MM.1S (cell line): ENCODE results near the gene KCNQ5.

ENCODE experiments used
- DNase-seq: peaks from one replicate; pipeline ENCODE4 v3.0.0-alpha.2; 2015
- H2AFZ ChIP-seq: fragments of 300-600 bp; sonication (generic); 2 replicates; pipeline ENCODE4 v1.6.0; 2016; ENCODE audit warnings: antibody characterized with exemption, low read length
- H3F3A ChIP-seq: fragments of 300-600 bp; sonication (generic); 2 replicates; pipeline ENCODE4 v1.6.1; 2016; ENCODE audit warnings: mild to moderate bottlenecking, antibody characterized with exemption, low read length, moderate library complexity, mixed read lengths; ENCODE audit not compliant: insufficient read depth
- H3K27ac ChIP-seq: fragments of 300-600 bp; sonication (generic); 2 replicates; pipeline ENCODE4 v1.5.1; 2016; ENCODE audit warnings: mild to moderate bottlenecking, low read length
- H3K27me3 ChIP-seq: fragments of 300-600 bp; sonication (generic); replicated peaks from 2 replicates; pipeline ENCODE4 v1.6.0; 2016; ENCODE audit warnings: low read length; ENCODE audit not compliant: insufficient read depth
- H3K36me3 ChIP-seq: fragments of 300-600 bp; sonication (generic); replicated peaks from 2 replicates; pipeline ENCODE4 v1.6.1; 2016; ENCODE audit warnings: mild to moderate bottlenecking, low read length, mixed read lengths; ENCODE audit not compliant: insufficient read depth
- H3K4me1 ChIP-seq: fragments of 300-600 bp; sonication (generic); 2 replicates; pipeline ENCODE4 v1.6.1; 2016; ENCODE audit warnings: low read length, mixed read lengths
- H3K4me2 ChIP-seq: fragments of 300-600 bp; sonication (generic); 2 replicates; pipeline ENCODE4 v1.6.0; 2016; ENCODE audit warnings: low read depth, low read length
- H3K4me3 ChIP-seq: fragments of 300-600 bp; sonication (generic); 2 replicates; pipeline ENCODE4 v1.5.1; 2016; ENCODE audit warnings: low read length, mixed read lengths
- H3K79me2 ChIP-seq: fragments of 300-600 bp; sonication (generic); 2 replicates; pipeline ENCODE4 v1.6.1; 2016; ENCODE audit warnings: mixed run types, low read length, mixed read lengths
- H3K9ac ChIP-seq: fragments of 300-600 bp; sonication (generic); 2 replicates; pipeline ENCODE4 v1.6.1; 2016; ENCODE audit warnings: low read length, mixed read lengths
- H3K9me2 ChIP-seq: fragments of 300-600 bp; sonication (generic); replicated peaks from 2 replicates; pipeline ENCODE4 v1.6.1; 2016; ENCODE audit warnings: mild to moderate bottlenecking, low read length, mixed read lengths; ENCODE audit not compliant: insufficient read depth
- H3K9me3 ChIP-seq: fragments of 300-600 bp; sonication (generic); replicated peaks from 2 replicates; pipeline ENCODE4 v1.6.1; 2016; ENCODE audit warnings: mild to moderate bottlenecking, low read length, mixed read lengths; ENCODE audit not compliant: insufficient read depth
- H4K20me1 ChIP-seq: fragments of 300-600 bp; sonication (generic); 2 replicates; pipeline ENCODE4 v1.6.1; 2016; ENCODE audit warnings: mild to moderate bottlenecking, low read length, moderate library complexity, mixed read lengths; ENCODE audit not compliant: insufficient read depth
- EZH2 ChIP-seq: fragments of 300-600 bp; sonication (generic); optimal IDR thresholded peaks from 2 replicates; pipeline ENCODE3; 2017; ENCODE audit warnings: low read depth, mild to moderate bottlenecking, antibody characterized with exemption, low read length, mixed read lengths
- EZH2phosphoT487 ChIP-seq: fragments of 300-600 bp; sonication (generic); IDR thresholded peaks from 2 replicates; pipeline ENCODE4 v1.6.1; 2018; ENCODE audit warnings: antibody characterized with exemption, low read length
- TF ChIP-seq, protein P1 (sequence below): fragments of 300-600 bp; sonication (generic); IDR thresholded peaks from 2 replicates; pipeline ENCODE4 v1.5.1; 2016; ENCODE audit warnings: antibody characterized with exemption, low read length, mixed read lengths

KCNQ5 gene

GRCh38 chr6:72925136-72925535 lies 303.3 kb downstream of the KCNQ5 start:
- H3F3A ChIP-seq, result no peaks in the 10 kb centered on the region
- no peak overlapping the region for H3K4me2 ChIP-seq
- no peaks in the 10 kb centered on the region for H3K9me2 ChIP-seq
- H3K79me2 ChIP-seq, result no peaks in the 10 kb centered on the region
- no peak overlapping the region for H3K27ac ChIP-seq
- H3K9me3 ChIP-seq, result no peaks in the 10 kb centered on the region
- no peak for DNase-seq
- H2AFZ ChIP-seq, result no peak overlapping the region
- no peak overlapping the region for H3K9ac ChIP-seq
- H3K4me3 ChIP-seq, result no peak overlapping the region
- H4K20me1 ChIP-seq, result no peaks in the 10 kb centered on the region
- H3K36me3 ChIP-seq, result no peaks in the 10 kb centered on the region
- H3K4me1 ChIP-seq, result no peaks in the 10 kb centered on the region
- H3K27me3 ChIP-seq, result no peaks in the 10 kb centered on the region
- TF ChIP-seq, protein P1, sequence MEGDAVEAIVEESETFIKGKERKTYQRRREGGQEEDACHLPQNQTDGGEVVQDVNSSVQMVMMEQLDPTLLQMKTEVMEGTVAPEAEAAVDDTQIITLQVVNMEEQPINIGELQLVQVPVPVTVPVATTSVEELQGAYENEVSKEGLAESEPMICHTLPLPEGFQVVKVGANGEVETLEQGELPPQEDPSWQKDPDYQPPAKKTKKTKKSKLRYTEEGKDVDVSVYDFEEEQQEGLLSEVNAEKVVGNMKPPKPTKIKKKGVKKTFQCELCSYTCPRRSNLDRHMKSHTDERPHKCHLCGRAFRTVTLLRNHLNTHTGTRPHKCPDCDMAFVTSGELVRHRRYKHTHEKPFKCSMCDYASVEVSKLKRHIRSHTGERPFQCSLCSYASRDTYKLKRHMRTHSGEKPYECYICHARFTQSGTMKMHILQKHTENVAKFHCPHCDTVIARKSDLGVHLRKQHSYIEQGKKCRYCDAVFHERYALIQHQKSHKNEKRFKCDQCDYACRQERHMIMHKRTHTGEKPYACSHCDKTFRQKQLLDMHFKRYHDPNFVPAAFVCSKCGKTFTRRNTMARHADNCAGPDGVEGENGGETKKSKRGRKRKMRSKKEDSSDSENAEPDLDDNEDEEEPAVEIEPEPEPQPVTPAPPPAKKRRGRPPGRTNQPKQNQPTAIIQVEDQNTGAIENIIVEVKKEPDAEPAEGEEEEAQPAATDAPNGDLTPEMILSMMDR, result no peak
- no peak for TF ChIP-seq EZH2
- no peak for TF ChIP-seq EZH2phosphoT487

GRCh38 chr6:72930556-72931132 lies 308.8 kb downstream of the KCNQ5 start:
- Histone ChIP-seq H3K36me3 (no peaks in the 10 kb centered on the region), H3K4me2 (no peak overlapping the region), H3K4me3 (no peak overlapping the region), H3K9ac (no peak overlapping the region), H3K27ac (no peak overlapping the region), H3K79me2 (no peaks in the 10 kb centered on the region), H4K20me1 (no peaks in the 10 kb centered on the region), H3K27me3 (no peaks in the 10 kb centered on the region), H3K9me3 (no peaks in the 10 kb centered on the region), H3F3A (no peaks in the 10 kb centered on the region), H3K4me1 (no peaks in the 10 kb centered on the region), H3K9me2 (no peaks in the 10 kb centered on the region), H2AFZ (no peak overlapping the region)
- TF ChIP-seq, protein P1, result no peak
- TF ChIP-seq EZH2 (no peak), EZH2phosphoT487 (no peak)
- DNase-seq, result no peak

DNA sequence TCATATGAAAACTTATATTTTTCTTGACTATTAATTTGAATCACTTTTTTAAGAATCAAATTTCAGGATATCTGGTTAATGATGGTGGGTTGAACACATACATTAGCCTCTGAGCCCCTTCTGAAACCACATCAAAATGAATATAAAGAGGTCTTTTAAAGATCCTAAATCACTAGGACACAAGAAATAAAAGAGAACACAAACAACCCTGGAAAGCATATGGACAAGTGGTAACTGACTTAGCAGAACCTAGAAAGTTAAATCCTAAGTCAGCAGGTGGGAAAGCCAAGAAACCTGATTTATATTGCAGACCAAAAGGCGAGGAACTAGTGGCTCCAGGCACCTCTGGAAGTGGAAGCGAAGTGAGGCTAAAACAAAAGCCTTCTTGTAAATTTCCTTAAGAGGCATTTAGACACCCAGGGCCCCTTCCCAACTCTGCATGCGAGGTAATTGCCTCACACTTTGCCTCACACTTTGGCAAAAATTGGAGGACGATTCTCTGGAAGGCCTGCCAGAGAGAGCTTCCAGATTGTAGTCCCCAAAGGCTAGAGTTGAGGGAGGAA lies 309.5 kb downstream of the KCNQ5 start:
- no peak overlapping the region for H3K27ac ChIP-seq
- no peak overlapping the region for H3K9ac ChIP-seq
- no peak overlapping the region for H3K4me3 ChIP-seq
- H3K4me2 ChIP-seq, result no peak overlapping the region
- no peaks in the 10 kb centered on the region for H4K20me1 ChIP-seq
- H2AFZ ChIP-seq, result no peak overlapping the region
- H3K4me1 ChIP-seq, result no peaks in the 10 kb centered on the region
- TF ChIP-seq EZH2 (no peak), EZH2phosphoT487 (no peak)
- TF ChIP-seq, protein P1, result no peak
- no peaks in the 10 kb centered on the region for H3K9me2 ChIP-seq
- no peaks in the 10 kb centered on the region for H3K9me3 ChIP-seq
- no peaks in the 10 kb centered on the region for H3K36me3 ChIP-seq
- no peak for DNase-seq
- H3K27me3 ChIP-seq, result no peaks in the 10 kb centered on the region
- H3F3A ChIP-seq, result no peaks in the 10 kb centered on the region
- H3K79me2 ChIP-seq, result no peaks in the 10 kb centered on the region
